IPS-18c (cell line): Measurements from ENCODE around the gene LAMA1.

Source experiments
- H3K4me3 ChIP-seq: 2 replicates; pipeline ENCODE4 v1.7.0; 2013; ENCODE audit warnings: low read depth, mild to moderate bottlenecking, low read length, moderate library complexity; ENCODE audit not compliant: insufficient read depth
- H3K9me3 ChIP-seq: one replicate; pipeline ENCODE4 v1.6.1; 2013; ENCODE audit warnings: mild to moderate bottlenecking, low read length, moderate library complexity; ENCODE audit not compliant: control insufficient read depth, insufficient read depth

LAMA1 gene

DNA sequence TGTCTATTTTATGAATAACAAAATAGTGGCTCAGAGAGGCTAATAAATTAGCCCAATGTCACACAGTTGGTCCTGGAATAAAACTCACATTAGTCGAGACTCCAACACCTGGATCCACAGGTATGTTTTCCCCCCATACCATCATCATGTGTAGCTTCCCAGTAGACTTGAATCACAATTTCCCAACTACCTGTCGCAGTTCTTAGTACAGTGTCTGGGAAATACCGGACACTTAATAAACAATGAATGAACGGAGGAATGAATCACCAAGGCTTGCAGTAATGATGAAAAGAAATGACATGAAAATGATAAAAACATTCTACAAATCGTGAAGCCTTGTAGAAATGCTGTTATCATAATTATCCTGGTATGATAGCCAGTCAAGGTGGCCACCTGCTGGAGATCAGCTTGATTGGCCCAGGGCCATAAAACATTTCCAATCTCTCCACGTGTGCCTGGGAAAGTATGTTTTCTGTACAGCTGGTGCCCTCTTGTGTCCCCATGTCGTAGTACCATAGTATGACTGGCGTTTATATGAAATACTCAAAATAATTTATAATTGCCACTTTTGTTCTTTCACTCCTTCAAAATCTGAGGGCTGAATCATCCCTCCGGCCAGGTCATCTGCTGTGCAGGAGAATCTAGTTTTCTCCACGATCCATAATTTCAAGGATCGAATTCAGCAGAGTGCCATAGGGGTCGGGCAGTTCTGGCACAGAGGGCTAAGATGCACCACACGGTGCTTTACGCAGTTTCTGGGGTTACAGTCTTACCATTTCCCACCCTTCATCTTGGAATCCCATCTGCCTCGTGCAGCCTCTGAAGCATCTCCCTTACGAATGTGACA, 95.4 kb downstream of the LAMA1 start:
- Histone ChIP-seq H3K9me3 (no peaks in the 10 kb centered on the region), H3K4me3 (no peak overlapping the region)

DNA sequence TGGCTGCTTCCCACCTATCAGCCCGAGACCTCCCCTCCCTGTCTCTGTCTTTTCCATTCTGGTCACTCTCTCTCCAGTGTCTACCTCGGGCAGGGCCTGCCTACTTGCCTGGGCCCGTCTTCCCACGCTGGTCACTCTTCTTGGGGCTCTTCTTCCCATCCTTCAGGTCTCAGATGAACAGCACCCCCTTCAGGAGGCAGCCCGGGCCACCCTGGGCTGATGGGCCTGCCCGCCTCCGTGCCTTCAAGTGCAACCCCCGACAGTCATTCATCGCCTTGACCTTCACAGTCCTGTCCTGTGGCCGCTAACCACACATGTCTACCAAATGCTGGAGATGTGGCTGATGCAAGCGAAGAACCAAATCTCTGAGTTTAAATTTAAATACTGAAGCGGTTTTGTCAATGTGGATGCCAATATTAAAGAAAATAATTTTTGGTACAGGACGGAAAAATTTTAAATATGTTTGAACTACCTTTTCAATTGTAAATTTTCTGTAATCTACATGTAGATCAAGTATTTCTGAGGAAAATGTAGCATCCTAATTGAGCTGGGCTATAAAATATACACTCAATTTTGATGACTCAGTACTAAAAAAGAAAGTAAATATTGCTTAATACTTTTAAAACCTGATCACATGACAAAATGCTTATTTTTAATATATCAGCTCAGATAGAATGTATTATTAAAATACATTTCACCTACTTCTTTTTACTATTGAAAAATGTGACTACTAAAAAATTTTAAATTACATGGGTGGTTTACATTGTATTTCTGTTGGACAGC, 96.4 kb downstream of the LAMA1 start:
- no peak overlapping the region for H3K4me3 ChIP-seq
- no peaks in the 10 kb centered on the region for H3K9me3 ChIP-seq

DNA sequence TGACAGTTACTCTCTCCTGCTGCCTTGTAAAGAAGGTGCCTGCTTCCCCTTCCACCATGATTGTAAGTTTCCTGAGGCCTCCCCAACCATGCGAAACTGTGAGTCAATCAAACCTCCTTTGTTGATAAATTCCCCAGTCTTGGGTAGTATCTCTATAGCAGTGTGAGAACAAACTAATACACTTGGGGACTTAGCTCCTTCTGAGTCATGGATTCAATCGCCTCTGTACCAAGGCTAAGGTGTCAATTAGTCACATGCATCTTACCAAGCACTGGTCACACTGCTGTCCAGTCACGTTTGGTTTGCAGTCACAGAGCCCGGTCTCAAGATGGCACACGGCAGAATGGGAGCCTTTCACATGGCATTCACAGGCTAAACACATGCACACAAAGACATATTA, 100.6 kb downstream of the LAMA1 start:
- Histone ChIP-seq H3K9me3 (peaks cover 2% of the 10 kb centered on the region), H3K4me3 (no peak overlapping the region)

DNA sequence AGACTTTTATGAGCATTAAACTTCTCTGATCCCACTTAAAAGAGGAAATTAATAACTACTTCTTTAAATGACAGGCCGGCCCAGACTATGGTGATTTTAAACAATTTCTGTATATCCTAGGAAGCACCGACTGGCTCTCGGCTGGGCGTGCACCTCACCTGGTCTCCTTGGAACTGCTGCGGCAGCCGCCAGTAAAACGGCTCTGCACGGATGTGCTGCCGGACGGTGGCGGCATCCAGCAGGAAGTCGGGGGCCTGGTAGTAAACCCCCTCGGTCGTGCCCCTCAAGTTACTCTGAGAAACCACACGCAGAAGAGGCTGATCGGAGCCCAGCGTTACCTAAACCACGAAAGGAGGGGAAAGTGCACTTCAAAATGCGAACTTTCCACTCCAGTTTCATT, 106.5 kb downstream of the LAMA1 start:
- H3K4me3 ChIP-seq: no peak overlapping the region
- peaks cover 2% of the 10 kb centered on the region for H3K9me3 ChIP-seq

DNA sequence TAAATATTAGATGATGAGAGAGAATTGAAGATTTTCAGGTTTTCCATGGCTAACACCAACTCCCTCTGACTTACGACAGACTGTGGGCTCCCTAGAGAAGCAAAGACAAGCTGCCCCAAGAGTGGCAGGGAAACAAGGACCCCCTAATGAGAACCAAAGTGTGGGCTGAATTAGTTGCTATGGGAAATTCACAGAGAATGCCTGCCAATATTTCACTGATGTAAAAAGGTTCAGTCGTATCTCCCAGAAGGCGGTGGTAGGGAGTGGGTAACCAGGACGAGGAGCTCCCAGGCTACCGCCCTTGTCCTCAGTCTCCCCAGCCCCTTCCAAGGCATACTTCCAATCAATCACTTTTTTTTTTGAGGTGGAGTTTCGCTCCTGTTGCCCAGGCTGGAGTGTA, 113.6 kb downstream of the LAMA1 start:
- no peaks in the 10 kb centered on the region for H3K9me3 ChIP-seq
- no peak overlapping the region for H3K4me3 ChIP-seq

DNA sequence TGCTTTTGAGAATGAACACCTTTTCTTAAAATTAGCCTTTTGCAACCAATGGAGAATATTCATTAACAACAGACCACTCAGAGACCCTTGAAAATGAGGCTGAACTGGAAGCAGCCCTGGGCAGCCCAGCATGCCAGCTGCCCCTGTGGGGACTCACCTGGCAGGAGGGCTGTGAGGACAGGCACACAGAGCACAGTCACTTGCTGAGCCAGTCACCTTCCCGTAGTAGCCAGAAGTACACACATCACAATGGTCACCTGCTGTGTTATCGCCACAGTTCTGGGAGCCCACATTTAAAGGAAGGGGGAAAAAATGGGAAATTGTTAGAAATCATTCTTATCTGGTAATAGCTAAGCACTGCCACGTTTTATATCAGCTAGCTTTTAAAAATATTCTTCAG, 115.5 kb downstream of the LAMA1 start:
- H3K9me3 ChIP-seq: no peaks in the 10 kb centered on the region
- no peak overlapping the region for H3K4me3 ChIP-seq

DNA sequence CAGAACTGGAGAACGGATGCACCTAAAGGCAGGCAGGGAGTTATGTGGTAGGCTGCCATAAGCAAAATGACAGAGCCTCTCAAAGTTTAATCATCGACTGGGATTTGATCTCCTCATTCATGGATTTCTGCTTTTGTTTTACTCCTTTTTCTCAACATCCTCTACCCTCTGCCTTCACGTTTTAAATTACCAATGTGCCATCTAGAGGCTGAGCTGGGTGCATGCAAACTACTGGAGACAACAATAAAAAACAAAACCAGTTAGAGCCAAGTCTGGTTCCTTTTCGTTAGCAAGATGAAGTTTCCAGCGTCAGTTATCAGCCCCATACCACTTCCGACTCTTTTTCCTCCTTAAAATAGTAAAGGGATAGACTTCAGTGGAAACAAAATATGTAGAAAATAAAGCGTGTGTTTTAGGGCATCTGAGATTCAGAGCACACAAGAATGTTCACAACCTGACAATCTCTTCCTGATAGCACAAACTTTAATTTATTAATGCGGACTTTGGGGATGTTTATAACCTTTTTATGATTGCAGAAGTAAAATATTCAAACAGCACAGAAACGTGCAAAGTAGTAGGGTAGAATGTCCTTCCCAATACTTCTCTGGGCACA, 117.0 kb downstream of the LAMA1 start:
- Histone ChIP-seq H3K9me3 (no peaks in the 10 kb centered on the region), H3K4me3 (no peak overlapping the region)

DNA sequence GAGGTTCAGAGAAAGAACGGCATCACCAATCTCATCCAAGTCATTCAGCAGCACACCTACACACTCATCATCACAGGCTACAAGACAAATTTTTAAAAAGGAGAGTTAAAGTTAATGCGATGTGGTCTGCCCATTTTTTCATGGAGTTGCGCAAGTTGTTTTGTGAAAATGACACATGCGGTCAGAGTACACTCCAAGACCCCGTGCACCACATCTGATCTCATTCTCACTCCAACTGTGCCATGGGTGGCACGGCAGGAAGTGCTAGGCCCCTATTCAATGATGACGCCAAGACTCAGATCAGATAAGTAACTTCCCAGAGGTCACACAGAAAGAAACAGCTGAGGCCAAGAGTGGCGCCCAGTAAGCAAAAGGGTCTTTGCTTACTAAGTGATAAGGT, 119.8 kb downstream of the LAMA1 start:
- Histone ChIP-seq H3K4me3 (no peak overlapping the region), H3K9me3 (no peaks in the 10 kb centered on the region)

DNA sequence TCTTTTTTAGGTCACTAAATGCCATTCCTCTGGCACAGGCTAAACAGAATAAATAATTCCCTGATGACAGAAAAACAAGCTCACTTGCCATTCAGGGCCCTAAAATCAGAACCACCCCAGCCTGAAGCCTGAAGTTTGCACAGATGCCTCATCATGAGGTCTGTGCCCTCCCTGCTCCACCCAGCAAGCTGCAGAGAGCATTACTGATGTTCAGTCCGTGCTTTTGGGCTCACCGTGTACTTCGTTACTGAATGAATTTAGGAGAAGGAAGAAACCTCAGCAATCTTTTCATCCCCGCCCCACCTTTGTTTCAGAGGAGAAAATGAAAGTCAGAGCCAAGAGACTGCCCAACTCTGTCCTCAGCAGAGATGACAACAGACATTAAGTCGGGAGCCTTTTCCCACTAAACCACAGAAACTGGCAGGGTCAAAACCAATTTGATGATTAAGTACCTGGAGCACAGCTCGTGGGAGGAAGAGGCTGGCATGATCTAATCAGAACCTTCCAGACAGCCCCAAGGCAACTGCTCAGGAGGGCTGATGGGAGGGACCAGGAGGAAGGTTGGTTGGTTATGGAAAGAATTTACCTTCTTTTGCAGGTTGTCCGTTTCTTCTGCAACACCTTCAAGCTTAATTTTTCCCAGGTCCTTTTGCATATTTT, 122.7 kb downstream of the LAMA1 start:
- Histone ChIP-seq H3K4me3 (no peak overlapping the region), H3K9me3 (no peaks in the 10 kb centered on the region)

DNA sequence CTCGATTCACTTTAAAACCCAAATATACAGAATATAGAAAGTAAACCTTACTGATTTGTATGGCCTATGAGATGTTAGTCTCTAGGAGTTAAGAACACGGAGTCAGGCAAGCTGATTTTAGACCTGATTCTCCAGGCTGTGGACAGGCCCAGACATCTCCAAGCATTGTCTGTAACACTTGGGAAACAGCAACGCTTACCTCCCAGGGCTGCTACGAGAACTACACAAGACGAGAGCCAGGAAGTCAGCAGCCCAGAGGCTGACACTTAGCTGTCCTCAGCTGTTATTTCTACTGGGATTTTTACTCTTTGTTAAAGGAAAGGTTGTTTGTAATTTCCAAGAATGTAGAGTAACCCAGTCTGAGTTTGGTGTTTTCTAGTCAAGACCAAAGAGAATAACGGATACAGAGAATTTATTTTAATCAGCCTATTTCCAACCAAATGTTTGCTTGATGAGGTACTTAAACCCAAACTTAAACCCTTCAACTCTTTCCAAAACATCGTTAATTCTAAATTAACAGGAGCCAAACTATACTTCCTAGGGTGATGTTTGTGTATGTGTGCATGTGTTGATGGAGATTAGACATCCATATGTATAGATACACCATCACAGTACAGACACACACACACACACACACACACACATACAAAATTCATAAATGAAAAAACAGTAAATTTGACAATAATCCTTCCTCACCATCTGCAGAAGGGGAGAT, 123.4 kb downstream of the LAMA1 start:
- H3K4me3 ChIP-seq: no peak overlapping the region
- no peaks in the 10 kb centered on the region for H3K9me3 ChIP-seq

DNA sequence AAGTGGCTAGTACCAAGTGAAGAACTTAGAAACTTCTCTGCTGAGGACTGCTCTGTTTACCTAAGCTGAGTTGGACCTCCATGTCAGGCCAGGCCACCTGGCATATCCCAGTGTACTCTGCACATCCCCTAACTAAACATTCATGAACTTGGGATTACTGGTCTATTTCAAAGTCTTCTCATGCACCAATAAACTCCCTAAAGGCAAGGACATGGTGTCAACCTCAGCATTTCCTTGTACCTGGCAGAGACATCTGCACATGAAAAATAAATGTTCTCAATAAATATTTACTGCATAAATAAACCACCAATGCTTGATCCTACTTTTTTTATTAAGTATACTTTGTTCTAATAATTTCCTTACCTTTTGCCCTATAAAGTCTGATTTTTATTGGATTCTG, 124.8 kb downstream of the LAMA1 start:
- no peaks in the 10 kb centered on the region for H3K9me3 ChIP-seq
- H3K4me3 ChIP-seq: no peak overlapping the region

DNA sequence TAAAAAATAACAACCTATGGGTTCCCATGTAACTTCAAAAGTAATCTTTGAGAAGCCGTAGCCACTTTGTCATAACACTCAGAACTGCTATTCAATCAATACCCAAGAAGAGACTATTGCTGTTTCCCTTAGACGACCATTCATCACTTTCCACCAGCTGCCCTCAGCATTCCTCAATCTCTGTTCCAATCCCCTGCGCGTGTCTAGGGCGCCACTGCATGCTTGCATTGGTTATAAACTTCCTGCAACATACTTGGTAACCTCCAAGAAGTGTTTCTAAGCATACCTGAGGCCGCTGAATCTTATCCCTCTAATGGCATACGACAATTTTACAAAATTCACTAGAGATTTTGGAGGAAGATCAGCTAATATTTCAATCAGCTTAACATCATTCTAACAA, 134.2 kb downstream of the LAMA1 start:
- H3K4me3 ChIP-seq: no peak overlapping the region
- H3K9me3 ChIP-seq: no peaks in the 10 kb centered on the region

DNA sequence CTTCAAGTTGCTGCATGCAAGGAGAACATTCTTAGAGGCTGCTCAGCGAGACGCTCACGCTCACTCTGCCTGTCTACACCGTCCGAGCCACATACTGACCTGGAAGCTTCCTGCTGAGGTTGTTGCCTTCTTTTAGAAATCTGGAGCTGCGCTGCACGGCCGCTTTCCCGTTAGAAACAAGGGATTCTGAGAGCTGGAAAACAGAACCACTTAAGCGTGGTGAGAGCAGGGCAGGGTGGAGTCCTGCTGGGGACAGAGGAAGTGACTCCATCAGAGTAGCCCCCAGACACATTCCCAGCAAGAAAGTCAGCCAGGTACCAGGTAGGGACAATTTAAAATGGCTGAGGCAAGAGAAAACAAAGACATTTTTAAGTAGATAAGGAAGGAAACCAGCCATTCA, 135.2 kb downstream of the LAMA1 start:
- no peak overlapping the region for H3K4me3 ChIP-seq
- no peaks in the 10 kb centered on the region for H3K9me3 ChIP-seq

DNA sequence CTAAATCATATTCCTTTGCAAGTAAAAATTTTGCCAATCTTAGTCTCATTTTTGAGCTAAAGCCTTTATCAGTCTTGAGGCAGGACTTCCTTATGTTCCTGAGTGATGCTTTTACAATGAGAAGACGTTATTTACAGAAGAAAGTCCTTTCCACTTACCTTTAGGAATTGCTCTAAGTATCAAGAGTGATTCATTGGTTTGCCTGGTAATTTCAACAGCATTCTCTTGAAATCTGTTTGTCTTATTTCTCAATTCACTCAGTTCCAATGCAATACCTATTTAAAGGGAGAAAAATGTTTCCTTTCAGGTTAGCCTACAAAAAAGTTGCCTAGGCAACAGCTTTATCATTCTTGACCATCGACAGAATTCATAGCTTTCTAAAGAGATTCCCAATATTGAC, 137.2 kb downstream of the LAMA1 start:
- Histone ChIP-seq H3K9me3 (no peaks in the 10 kb centered on the region), H3K4me3 (no peak overlapping the region)

DNA sequence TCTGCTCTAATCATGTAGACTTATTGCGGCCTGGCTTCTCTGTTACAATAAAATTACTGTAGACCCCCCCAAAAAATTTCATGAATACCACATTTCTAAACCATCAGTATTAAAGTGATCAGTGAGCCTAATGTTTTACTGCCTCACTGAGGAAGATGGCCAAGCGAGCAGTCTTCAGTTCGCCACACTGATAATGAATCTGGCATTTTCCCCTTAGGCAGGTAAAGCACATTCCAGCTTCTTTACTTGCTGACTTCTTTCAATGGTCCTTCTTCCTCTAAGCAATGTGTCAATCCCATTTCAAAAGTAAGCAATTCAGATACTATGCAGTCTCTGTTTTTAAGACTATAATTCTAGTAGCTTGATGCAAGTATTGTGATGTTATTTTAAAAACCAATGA, 137.6 kb downstream of the LAMA1 start:
- H3K9me3 ChIP-seq: no peaks in the 10 kb centered on the region
- H3K4me3 ChIP-seq: no peak overlapping the region

DNA sequence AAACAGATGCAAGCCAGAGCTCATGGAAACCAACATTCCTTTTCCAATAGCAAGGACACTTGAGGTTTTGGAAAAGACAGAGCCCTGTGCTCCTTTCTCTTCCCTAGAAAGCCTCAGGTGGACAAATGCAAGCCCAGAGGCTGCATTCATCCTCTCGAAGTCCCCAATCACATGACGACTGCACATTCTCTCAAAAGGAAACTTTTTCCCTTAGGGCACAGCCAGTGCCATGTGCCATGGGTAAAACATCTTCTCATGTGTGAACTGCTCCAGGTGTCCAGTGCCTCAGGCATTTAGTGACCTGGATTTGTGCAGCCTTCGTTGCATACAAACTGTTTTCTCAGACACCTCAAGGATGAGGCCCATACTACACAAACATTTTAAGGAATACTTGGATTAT, 140.7 kb downstream of the LAMA1 start:
- no peaks in the 10 kb centered on the region for H3K9me3 ChIP-seq

DNA sequence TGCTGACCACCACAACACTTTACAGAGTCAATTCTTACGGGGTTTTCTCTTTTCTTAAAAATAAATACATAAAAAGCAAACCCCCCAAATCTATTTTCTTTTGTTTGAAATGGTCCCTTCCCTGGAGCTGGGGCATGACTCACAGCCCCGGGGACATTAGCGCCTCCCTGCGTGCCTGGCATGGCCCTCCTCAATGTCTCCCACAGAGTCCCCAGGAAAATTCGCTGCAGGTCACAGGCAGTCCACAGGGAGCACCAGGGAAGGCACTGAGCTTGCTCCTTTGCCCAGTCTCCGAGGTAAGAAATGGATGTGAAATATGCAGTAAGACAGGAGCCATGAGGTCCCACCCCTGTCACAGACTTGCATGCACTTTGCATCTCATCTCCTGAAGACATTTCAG, 142.5 kb downstream of the LAMA1 start:
- Histone ChIP-seq H3K9me3 (no peaks in the 10 kb centered on the region), H3K4me3 (no peak overlapping the region)

More for the DNA sequence above, 140.7 kb downstream of the LAMA1 start:
- no peak overlapping the region for H3K4me3 ChIP-seq
